A549 (cell line): Measurements from ENCODE around the gene STXBP4. TPM values are rescaled to one million over a fixed set of nuclear protein-coding genes. Genes with fewer than 3 reads are reported as not detected.

Experiments used
- ATAC-seq, 2 experiments: fragments of 200-7000 bp in 1 of 2; fragments of >200 bp in 1 of 2; cut with Nextera tagmentation in 1 of 2; cut with Tn5 transposase in 1 of 2; 3 replicates each; pipeline versions ENCODE4 v1.8.0 to v1.9.1; 2018 to 2020; ENCODE audit warnings: mild to moderate bottlenecking in 1 of 2, moderate library complexity in 1 of 2
- CTCF ChIA-PET: fragments of 300-600 bp; sonication (Branson Sonifier 250); formaldehyde crosslinking; extraction: SDS; loops from one replicate; lab custom pipeline; 2021; ENCODE audit warnings: antibody characterized with exemption, inconsistent platforms; lab: Yijun Ruan, JAX
- POLR2A ChIA-PET: fragments of 350-600 bp; formaldehyde crosslinking; extraction: SDS; loops from one replicate; lab custom pipeline; 2021; ENCODE audit warnings: antibody characterized with exemption, inconsistent platforms; lab: Yijun Ruan, JAX
- DNase-seq, 2 experiments: peaks; one replicate each; pipeline versions ENCODE4 v3.0.0 to v3.0.0-alpha.2; 2011 to 2016; ENCODE audit warnings: low read depth in 1 of 2, low spot score in 1 of 2
- FAIRE-seq: peaks from 2 replicates; lab custom pipeline; 2011; peaks lifted over from hg19 to GRCh38; lab: Jason Lieb, UNC
- H3K27ac ChIP-seq, 2 experiments: fragments of >200 bp; sonication (Bioruptor Twin); formaldehyde crosslinking; 3 replicates each; pipeline ENCODE4 v1.5.1; 2016 to 2017
- H3K4me1 ChIP-seq: fragments of >200 bp; sonication (Bioruptor Twin); formaldehyde crosslinking; 3 replicates; pipeline ENCODE4 v1.6.1; 2016
- H3K4me2 ChIP-seq: fragments of >200 bp; sonication (Bioruptor Twin); formaldehyde crosslinking; 3 replicates; pipeline ENCODE4 v1.6.1; 2016
- H3K4me3 ChIP-seq: fragments of >200 bp; sonication (Bioruptor Twin); formaldehyde crosslinking; 3 replicates; pipeline ENCODE4 v1.5.1; 2016
- H3K9me3 ChIP-seq: fragments of >200 bp; sonication (Bioruptor Twin); formaldehyde crosslinking; 3 replicates; pipeline ENCODE4 v1.6.1; 2016
- BCL3 ChIP-seq: fragments of >200 bp; sonication (Bioruptor Twin); formaldehyde crosslinking; IDR thresholded peaks from 3 replicates; pipeline ENCODE4 v1.6.1; 2016
- CBX8 ChIP-seq: fragments of 200-600 bp; sonication (generic); IDR thresholded peaks from 2 replicates; pipeline ENCODE4 v1.6.1; 2016
- CHD4 ChIP-seq: fragments of 200-600 bp; sonication (generic); IDR thresholded peaks from 2 replicates; pipeline ENCODE4 v1.6.1; 2016; ENCODE audit warnings: antibody characterized with exemption, mild to moderate bottlenecking, borderline replicate concordance
- EHF ChIP-seq: fragments of 250-450 bp; sonication (Bioruptor Pico); IDR thresholded peaks from 2 replicates; pipeline ENCODE4 v1.5.0; 2020; ENCODE audit warnings: mild to moderate bottlenecking
- ELK1 ChIP-seq: fragments of 150-350 bp; IDR thresholded peaks from 2 replicates; pipeline ENCODE4 v1.6.1; 2014; ENCODE audit warnings: low read depth, mild to moderate bottlenecking, low read length
- FOXS1 ChIP-seq: fragments of 250-450 bp; sonication (Bioruptor Pico); IDR thresholded peaks from 2 replicates; pipeline ENCODE4 v1.5.0; 2020; ENCODE audit warnings: mild to moderate bottlenecking, moderate library complexity
- HEYL ChIP-seq: fragments of 250-450 bp; sonication (Bioruptor Pico); IDR thresholded peaks from 2 replicates; pipeline ENCODE4 v1.8.0; 2021; ENCODE audit warnings: mild to moderate bottlenecking, moderate library complexity
- HMGXB4 ChIP-seq: fragments of 250-450 bp; sonication (Bioruptor Pico); IDR thresholded peaks from 2 replicates; pipeline ENCODE4 v1.5.0; 2021; ENCODE audit warnings: mild to moderate bottlenecking, moderate library complexity, borderline replicate concordance
- JUN ChIP-seq, 2 experiments: fragments of >200 bp; sonication (Bioruptor Twin); formaldehyde crosslinking; IDR thresholded peaks; 2 replicates in 1 of 2; 3 replicates in 1 of 2; pipeline ENCODE4 v1.6.1; 2016 to 2017
- JUNB ChIP-seq: fragments of >200 bp; sonication (Bioruptor Twin); formaldehyde crosslinking; IDR thresholded peaks from 2 replicates; pipeline ENCODE4 v1.6.1; 2016
- KDM5A ChIP-seq: fragments of 200-600 bp; sonication (generic); IDR thresholded peaks from 2 replicates; pipeline ENCODE4 v1.6.1; 2016; ENCODE audit warnings: antibody characterized with exemption, mild to moderate bottlenecking
- NFE2L2 ChIP-seq: fragments of 150-350 bp; conservative IDR thresholded peaks from 2 replicates; pipeline ENCODE4 v1.6.1; 2014; ENCODE audit warnings: low read length
- NPAS2 ChIP-seq: fragments of 250-450 bp; sonication (Bioruptor Pico); IDR thresholded peaks from 2 replicates; pipeline ENCODE4 v1.8.0; 2022; ENCODE audit warnings: mild to moderate bottlenecking, moderate library complexity, borderline replicate concordance
- NR3C1 ChIP-seq: fragments of >200 bp; sonication (Bioruptor Twin); formaldehyde crosslinking; IDR thresholded peaks from 3 replicates; pipeline ENCODE4 v1.6.1; 2017
- PBX3 ChIP-seq: IDR thresholded peaks from 2 replicates; pipeline ENCODE4 v1.6.1; 2012
- PHF8 ChIP-seq: fragments of 200-600 bp; sonication (generic); IDR thresholded peaks from 2 replicates; pipeline ENCODE4 v1.6.1; 2016; ENCODE audit warnings: low read depth, mild to moderate bottlenecking, antibody characterized with exemption, moderate library complexity, borderline replicate concordance
- RAD21 ChIP-seq, 2 experiments: fragments of >200 bp in 1 of 2; sonication (Bioruptor Twin) in 1 of 2; formaldehyde crosslinking in 1 of 2; IDR thresholded peaks in 1 of 2; conservative IDR thresholded peaks in 1 of 2; 2 replicates in 1 of 2; 3 replicates in 1 of 2; pipeline ENCODE4 v1.6.1; 2012 to 2018; ENCODE audit warnings: inconsistent platforms in 1 of 2
- TFCP2L1 ChIP-seq: fragments of 250-450 bp; sonication (Bioruptor Pico); IDR thresholded peaks from 2 replicates; pipeline ENCODE4 v1.5.0; 2021; ENCODE audit warnings: mild to moderate bottlenecking
- USF2 ChIP-seq: fragments of 450-650 bp; IDR thresholded peaks from 2 replicates; pipeline ENCODE4 v1.6.1; 2014; ENCODE audit warnings: antibody characterized with exemption
- ZC3H11A ChIP-seq: fragments of 450-650 bp; IDR thresholded peaks from 2 replicates; pipeline ENCODE4 v1.6.1; 2014; ENCODE audit warnings: antibody characterized with exemption, mild to moderate bottlenecking
- ZSCAN20 ChIP-seq: fragments of 250-450 bp; sonication (Bioruptor Pico); IDR thresholded peaks from 2 replicates; pipeline ENCODE4 v1.8.0; 2022; ENCODE audit warnings: mild to moderate bottlenecking, moderate library complexity
- WGBS: methylation state at CpG from one replicate; pipeline ENCODE4 v1.1.6; 2017; ENCODE audit errors: missing lambda C conversion rate; 5-methylcytosine and 5-hydroxymethylcytosine counted together
- polyA plus RNA-seq, 4 experiments: library from polyadenylated mRNA; depleted of rRNA in 3 of 4; stranded (reverse); fragments of >200 nt; fragmentation: RNase III in 1 of 4; extraction: RNeasy Plus Mini Kit Qiagen cat#74134 plus additional on column Dnase treatment in 1 of 4; gene quantifications; 2 replicates in 3 of 4; 3 replicates in 1 of 4; pipeline ENCODE4 v1.2.3, GENCODE V29; 2011 to 2017

The STXBP4 gene
- polyA plus RNA-seq, 2 of the 4 experiments (the other 2 are of a cell fraction): 9.0 to 16.0 TPM

GRCh38 chr17:54974759-54975158, 6.2 kb downstream of the STXBP4 start:
- ChIA-PET CTCF (interaction anchor here (1.4 kb wide), 1 partner anchor 373 kb away, joined by 3 read pairs; no protein-coding TSS in a partner anchor), POLR2A (no interaction called here)
- ATAC-seq (no peak; a peak in 1 of 6 replicates), DNase-seq (no peak), FAIRE-seq (no peak)
- TF ChIP-seq CBX8: no peak
- TF ChIP-seq JUNB: no peak
- no peak for TF ChIP-seq TFCP2L1 (CRISPR knock-in tag)
- no peak for TF ChIP-seq FOXS1 (CRISPR knock-in tag)
- TF ChIP-seq RAD21 (conservative IDR thresholded peaks at IDR 0.05 in 1 of 2, IDR thresholded peaks at IDR 0.05 in 1 of 2): no peak
- no peak for TF ChIP-seq HMGXB4 (CRISPR knock-in tag)
- TF ChIP-seq HEYL (CRISPR knock-in tag): no peak
- TF ChIP-seq EHF (CRISPR knock-in tag): no peak
- TF ChIP-seq ZSCAN20 (CRISPR knock-in tag): no peak
- no peak for TF ChIP-seq ZC3H11A
- no peak for TF ChIP-seq KDM5A
- no peak for TF ChIP-seq PBX3
- no peak overlapping the region for H3K27ac ChIP-seq
- H3K4me3 ChIP-seq: no peak overlapping the region
- H3K4me2 ChIP-seq: no peak overlapping the region
- H3K4me1 ChIP-seq: peaks cover 23% of the 10 kb centered on the region
- WGBS: 84% methylated on average over 3 of the region's 3 CpGs
- no peaks in the 10 kb centered on the region for H3K9me3 ChIP-seq

- Histone ChIP-seq H3K4me1 (peaks cover 16% of the 10 kb centered on the region), H3K4me3 (no peak overlapping the region), H3K27ac (no peak overlapping the region), H3K9me3 (no peaks in the 10 kb centered on the region), H3K4me2 (no peak overlapping the region)
- DNase-seq (no peak), FAIRE-seq (no peak), ATAC-seq (no peak)
- POLR2A ChIA-PET: no interaction called here
- 100% methylated on average over 3 of the region's 3 CpGs for WGBS
- no peak for TF ChIP-seq ELK1
- TF ChIP-seq NFE2L2: no peak
- TF ChIP-seq JUN (IDR thresholded peaks at IDR 0.05): no peak
- no peak for TF ChIP-seq NR3C1
- CTCF ChIA-PET: interaction anchor here (2.7 kb wide), 1 partner anchor 17 kb away, joined by 8 read pairs; no protein-coding TSS in a partner anchor
Observed at GRCh38 chr17:54976316-54976715, 7.8 kb downstream of the STXBP4 start.

GRCh38 chr17:54977744-54978143, 9.2 kb downstream of the STXBP4 start:
- no peak for TF ChIP-seq NPAS2 (CRISPR knock-in tag)
- no peak for TF ChIP-seq USF2
- TF ChIP-seq PHF8: no peak
- TF ChIP-seq BCL3: no peak
- TF ChIP-seq CHD4: no peak
- Histone ChIP-seq H3K9me3 (no peaks in the 10 kb centered on the region), H3K27ac (no peak overlapping the region), H3K4me2 (no peak overlapping the region), H3K4me3 (no peak overlapping the region), H3K4me1 (peaks cover 15% of the 10 kb centered on the region)
- FAIRE-seq (no peak), DNase-seq (no peak), ATAC-seq (no peak)
- WGBS: 84% methylated on average over 2 of the region's 2 CpGs
- CTCF ChIA-PET: interaction anchor here (2.7 kb wide), 1 partner anchor 15 kb away, joined by 8 read pairs; no protein-coding TSS in a partner anchor
- POLR2A ChIA-PET: no interaction called here
